OCI-LY1 (cell line): ENCODE data around the gene OR4C45.

Experiments used
- H2AFZ ChIP-seq: fragments of 200-600 bp; sonication (generic), shearing (Covaris generic); 2 replicates; pipeline ENCODE4 v1.6.0; 2014; ENCODE audit warnings: antibody characterized with exemption, mild to moderate bottlenecking, low read length
- H3F3A ChIP-seq: fragments of 200-600 bp; sonication (generic), shearing (Covaris generic); 2 replicates; pipeline ENCODE4 v1.6.0; 2014; ENCODE audit warnings: mild to moderate bottlenecking, antibody characterized with exemption, low read length, moderate library complexity; ENCODE audit not compliant: insufficient read depth
- H3K27ac ChIP-seq: fragments of 200-600 bp; sonication (generic); 2 replicates; pipeline ENCODE4 v1.5.1; 2014; ENCODE audit warnings: low read length, mixed run types, mild to moderate bottlenecking, low read depth; ENCODE audit not compliant: poor library complexity, severe bottlenecking
- H3K27me3 ChIP-seq: fragments of 200-600 bp; sonication (generic); 2 replicates; pipeline ENCODE4 v1.6.0; 2014; ENCODE audit warnings: antibody characterized with exemption, mild to moderate bottlenecking, low read length, moderate library complexity; ENCODE audit not compliant: insufficient read depth
- H3K36me3 ChIP-seq: fragments of 200-600 bp; sonication (generic); 2 replicates; pipeline ENCODE4 v1.6.1; 2014; ENCODE audit warnings: mild to moderate bottlenecking, antibody characterized with exemption, low read length, moderate library complexity, mixed read lengths; ENCODE audit not compliant: insufficient read depth
- H3K4me1 ChIP-seq: fragments of 200-600 bp; sonication (generic); 2 replicates; pipeline ENCODE4 v1.5.1; 2014; ENCODE audit warnings: mild to moderate bottlenecking, low read length, moderate library complexity; ENCODE audit not compliant: insufficient read depth, severe bottlenecking
- H3K4me2 ChIP-seq: fragments of 200-600 bp; sonication (generic), shearing (Covaris generic); 2 replicates; pipeline ENCODE4 v1.6.1; 2014; ENCODE audit warnings: low read length
- H3K4me3 ChIP-seq: fragments of 200-600 bp; sonication (generic); 2 replicates; pipeline ENCODE4 v1.5.1; 2014; ENCODE audit warnings: low read length, low read depth, mild to moderate bottlenecking, mixed read lengths; ENCODE audit not compliant: poor library complexity, severe bottlenecking
- H3K79me2 ChIP-seq: fragments of 200-600 bp; shearing (Covaris generic); 2 replicates; pipeline ENCODE4 v1.6.1; 2016; ENCODE audit warnings: mixed run types, low read length, mixed read lengths; ENCODE audit not compliant: insufficient read depth
- H3K9ac ChIP-seq: fragments of 200-600 bp; sonication (generic), shearing (Covaris generic); 2 replicates; pipeline ENCODE4 v1.6.1; 2014; ENCODE audit warnings: mild to moderate bottlenecking, low read length, mixed read lengths
- H3K9me2 ChIP-seq: fragments of 200-600 bp; sonication (generic), shearing (Covaris generic); 2 replicates; pipeline ENCODE4 v1.6.1; 2014; ENCODE audit warnings: low read depth, mild to moderate bottlenecking, low read length, mixed read lengths
- H3K9me3 ChIP-seq: fragments of 200-600 bp; shearing (Covaris generic); 2 replicates; pipeline ENCODE4 v1.6.1; 2014; ENCODE audit warnings: low read length, mixed read lengths
- H4K20me1 ChIP-seq: fragments of 200-600 bp; sonication (generic), shearing (Covaris generic); 2 replicates; pipeline ENCODE4 v1.6.0; 2016; ENCODE audit warnings: mild to moderate bottlenecking, low read length; ENCODE audit not compliant: insufficient read depth
- EZH2 ChIP-seq: fragments of 200-600 bp; sonication (generic), shearing (Covaris generic); IDR thresholded peaks from 2 replicates; pipeline ENCODE4 v1.8.0; 2017; ENCODE audit warnings: borderline replicate concordance, mixed run types, mild to moderate bottlenecking, antibody characterized with exemption, low read length, moderate library complexity, mixed read lengths
- TF ChIP-seq, protein P1 (sequence below): fragments of 200-600 bp; sonication (generic), shearing (Covaris generic); IDR thresholded peaks from 2 replicates; pipeline ENCODE4 v1.5.1; 2017; ENCODE audit warnings: mild to moderate bottlenecking, antibody characterized with exemption, low read length, moderate library complexity, mixed read lengths

Gene OR4C45

DNA sequence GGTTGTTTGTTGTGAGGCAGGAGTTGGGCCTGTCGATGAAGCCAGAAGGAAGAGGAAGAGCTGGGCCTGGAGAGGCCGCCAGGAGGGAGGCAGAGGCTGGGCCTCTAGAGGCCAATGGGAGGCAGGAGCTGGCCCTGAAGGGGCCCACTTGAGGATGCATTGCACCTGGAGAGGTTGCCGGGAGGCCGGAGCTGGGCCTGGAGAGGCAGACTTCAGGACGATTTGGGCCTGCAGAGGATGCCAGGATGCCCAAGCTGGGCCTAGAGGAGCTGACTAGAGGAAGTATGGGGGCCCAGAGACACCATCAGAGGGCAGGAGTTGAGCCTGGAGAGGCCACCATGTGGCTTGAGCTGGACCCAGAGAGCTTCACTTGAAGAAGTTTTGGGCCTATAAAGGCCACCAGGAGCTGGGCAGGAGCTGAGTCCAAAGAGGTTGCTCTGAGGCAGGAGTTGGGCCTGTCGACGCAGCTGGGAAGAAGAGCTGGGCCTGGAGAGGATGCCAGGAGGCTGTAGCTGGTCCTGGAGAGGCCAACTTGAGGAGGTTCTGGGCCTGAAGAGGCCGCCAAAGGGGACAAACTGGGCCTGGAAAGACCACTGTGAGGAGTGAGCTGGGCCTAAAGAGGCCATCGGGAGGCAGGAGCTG, 39.0 kb downstream of the OR4C45 start:
- Histone ChIP-seq H3K27me3 (no peaks in the 10 kb centered on the region), H3K4me3 (no peak overlapping the region), H4K20me1 (no peaks in the 10 kb centered on the region), H3K9ac (no peak overlapping the region), H3K79me2 (no peaks in the 10 kb centered on the region), H3K27ac (no peak overlapping the region), H3K9me3 (no peaks in the 10 kb centered on the region), H3K36me3 (no peaks in the 10 kb centered on the region), H2AFZ (no peak overlapping the region), H3K9me2 (no peaks in the 10 kb centered on the region), H3K4me1 (no peaks in the 10 kb centered on the region), H3K4me2 (no peak overlapping the region), H3F3A (no peaks in the 10 kb centered on the region)
- TF ChIP-seq EZH2 = no peak
- TF ChIP-seq, protein P1, sequence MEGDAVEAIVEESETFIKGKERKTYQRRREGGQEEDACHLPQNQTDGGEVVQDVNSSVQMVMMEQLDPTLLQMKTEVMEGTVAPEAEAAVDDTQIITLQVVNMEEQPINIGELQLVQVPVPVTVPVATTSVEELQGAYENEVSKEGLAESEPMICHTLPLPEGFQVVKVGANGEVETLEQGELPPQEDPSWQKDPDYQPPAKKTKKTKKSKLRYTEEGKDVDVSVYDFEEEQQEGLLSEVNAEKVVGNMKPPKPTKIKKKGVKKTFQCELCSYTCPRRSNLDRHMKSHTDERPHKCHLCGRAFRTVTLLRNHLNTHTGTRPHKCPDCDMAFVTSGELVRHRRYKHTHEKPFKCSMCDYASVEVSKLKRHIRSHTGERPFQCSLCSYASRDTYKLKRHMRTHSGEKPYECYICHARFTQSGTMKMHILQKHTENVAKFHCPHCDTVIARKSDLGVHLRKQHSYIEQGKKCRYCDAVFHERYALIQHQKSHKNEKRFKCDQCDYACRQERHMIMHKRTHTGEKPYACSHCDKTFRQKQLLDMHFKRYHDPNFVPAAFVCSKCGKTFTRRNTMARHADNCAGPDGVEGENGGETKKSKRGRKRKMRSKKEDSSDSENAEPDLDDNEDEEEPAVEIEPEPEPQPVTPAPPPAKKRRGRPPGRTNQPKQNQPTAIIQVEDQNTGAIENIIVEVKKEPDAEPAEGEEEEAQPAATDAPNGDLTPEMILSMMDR = no peak

GRCh38 chr11:50072226-50073112, 39.8 kb downstream of the OR4C45 start:
- no peaks in the 10 kb centered on the region for H3K9me3 ChIP-seq
- TF ChIP-seq, protein P1 = peak; percentile 26; the same call in 1 of the 2 replicates
- TF ChIP-seq EZH2 = no peak

DNA sequence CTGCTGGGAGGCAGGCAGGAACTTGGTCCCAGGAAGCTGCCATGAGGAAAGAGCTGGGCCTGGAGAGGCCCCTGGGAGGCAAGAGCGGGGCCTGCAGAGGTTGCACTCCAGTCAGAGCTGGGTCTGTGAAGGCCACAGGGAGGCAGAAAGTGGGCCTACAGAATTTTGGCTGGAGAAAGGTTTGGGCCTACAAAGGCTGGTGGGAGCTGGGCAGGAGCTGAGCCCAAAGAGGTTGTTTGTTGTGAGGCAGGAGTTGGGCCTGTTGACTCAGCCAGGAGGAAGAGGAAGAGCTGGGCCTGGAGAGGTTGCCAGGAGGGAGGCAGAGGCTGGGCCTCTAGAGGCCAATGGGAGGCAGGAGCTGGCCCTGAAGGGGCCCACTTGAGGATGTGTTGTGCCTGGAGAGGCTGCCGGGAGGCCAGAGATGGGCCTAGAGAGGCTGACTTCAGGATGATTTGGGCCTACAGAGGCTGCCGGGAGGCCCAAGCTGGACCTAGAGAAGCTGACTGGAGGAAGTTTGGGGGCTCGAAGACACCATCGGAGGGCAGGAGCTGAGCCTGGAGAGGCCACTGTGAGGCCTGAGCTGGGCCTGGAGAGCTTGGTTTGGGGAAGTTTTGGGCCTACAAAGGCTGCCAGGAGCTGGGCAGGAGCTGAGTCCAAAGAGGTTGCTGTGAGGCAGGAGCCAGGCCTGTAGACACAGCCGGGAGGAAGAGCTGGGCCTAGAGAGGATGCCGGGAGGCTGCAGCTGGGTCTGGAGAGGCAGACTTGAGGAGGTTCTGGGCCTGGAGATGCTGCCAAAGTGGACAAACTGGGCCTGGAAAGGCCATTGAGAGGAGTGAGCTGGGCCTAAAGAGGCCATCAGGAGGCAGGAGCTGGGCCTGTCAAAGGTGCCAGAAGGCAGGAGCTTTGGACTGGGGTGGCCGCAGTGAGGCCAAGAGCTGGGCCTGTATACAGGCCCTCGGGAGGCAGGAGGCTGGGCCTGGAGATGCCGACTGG, 40.7 kb downstream of the OR4C45 start:
- Histone ChIP-seq H3K9me2 (no peaks in the 10 kb centered on the region), H3K27ac (no peak overlapping the region), H3K9me3 (no peaks in the 10 kb centered on the region), H3K9ac (no peak overlapping the region), H3F3A (no peaks in the 10 kb centered on the region), H3K4me3 (no peak overlapping the region), H3K79me2 (no peaks in the 10 kb centered on the region), H3K36me3 (no peaks in the 10 kb centered on the region), H4K20me1 (no peaks in the 10 kb centered on the region), H2AFZ (no peak overlapping the region), H3K4me2 (no peak overlapping the region), H3K4me1 (no peaks in the 10 kb centered on the region), H3K27me3 (no peaks in the 10 kb centered on the region)
- no peak for TF ChIP-seq EZH2
- TF ChIP-seq, protein P1 = no peak

More at GRCh38 chr11:50072226-50073112, 39.8 kb downstream of the OR4C45 start:
- H3K27me3 ChIP-seq = no peaks in the 10 kb centered on the region
- no peak overlapping the region for H2AFZ ChIP-seq
- H3K9ac ChIP-seq = no peak overlapping the region
- no peaks in the 10 kb centered on the region for H3F3A ChIP-seq
- H3K4me2 ChIP-seq = no peak overlapping the region
- H3K4me1 ChIP-seq = no peaks in the 10 kb centered on the region
- H3K27ac ChIP-seq = no peak overlapping the region
- no peaks in the 10 kb centered on the region for H3K9me2 ChIP-seq
- no peak overlapping the region for H3K4me3 ChIP-seq
- no peaks in the 10 kb centered on the region for H4K20me1 ChIP-seq
- H3K79me2 ChIP-seq = no peaks in the 10 kb centered on the region
- no peaks in the 10 kb centered on the region for H3K36me3 ChIP-seq
